SK-N-SH treated with all-trans-retinoic acid at 6 μM for 48 hours (cell line): ENCODE data around the gene PRSS1.
"Not testable (repeated sequence)": the region's sequence is repeated elsewhere in the genome, so short reads cannot be mapped to it uniquely, and the experiment has no call there.

Experiments
- ATAC-seq: fragments of 200-7000 bp; cut with Tn5 transposase; 3 replicates; pipeline ENCODE4 v1.9.1; 2020; ENCODE audit warnings: mild to moderate bottlenecking, moderate library complexity
- BACH2 ChIP-seq: fragments of 250-450 bp; sonication (Bioruptor Pico); IDR thresholded peaks from 2 replicates; pipeline ENCODE4 v1.9.0; 2021; ENCODE audit warnings: mild to moderate bottlenecking, borderline replicate concordance
- CSDC2 ChIP-seq: fragments of 250-450 bp; sonication (Bioruptor Pico); IDR thresholded peaks from 2 replicates; pipeline ENCODE4 v1.5.0; 2020; ENCODE audit warnings: mild to moderate bottlenecking, moderate library complexity
- CSRNP3 ChIP-seq: fragments of 250-450 bp; sonication (Bioruptor Pico); IDR thresholded peaks from 2 replicates; pipeline ENCODE4 v1.5.1; 2021; ENCODE audit warnings: mild to moderate bottlenecking, moderate library complexity
- GLIS3 ChIP-seq: fragments of 250-450 bp; sonication (Bioruptor Pico); IDR thresholded peaks from 2 replicates; pipeline ENCODE4 v1.5.0; 2020; ENCODE audit warnings: mild to moderate bottlenecking, moderate library complexity
- ISL1 ChIP-seq: fragments of 250-450 bp; sonication (Bioruptor Pico); IDR thresholded peaks from 2 replicates; pipeline ENCODE4 v2.1.2; 2022; ENCODE audit warnings: mild to moderate bottlenecking, moderate library complexity
- OSR1 ChIP-seq: fragments of 250-450 bp; sonication (Bioruptor Pico); IDR thresholded peaks from 2 replicates; pipeline ENCODE4 v1.8.0; 2022; ENCODE audit warnings: moderate library complexity, mild to moderate bottlenecking, inconsistent platforms
- POU6F1 ChIP-seq: fragments of 250-450 bp; sonication (Bioruptor Pico); IDR thresholded peaks from 2 replicates; pipeline ENCODE4 v1.8.0; 2021; ENCODE audit warnings: low read depth, mild to moderate bottlenecking, moderate library complexity, borderline replicate concordance
- SNAI2 ChIP-seq: fragments of 250-450 bp; sonication (Bioruptor Pico); IDR thresholded peaks from 2 replicates; pipeline ENCODE4 v1.5.0; 2020; ENCODE audit warnings: mild to moderate bottlenecking, moderate library complexity
- TCF4 ChIP-seq: fragments of 250-450 bp; sonication (Bioruptor Pico); IDR thresholded peaks from 2 replicates; pipeline ENCODE4 v1.8.0; 2021; ENCODE audit warnings: mild to moderate bottlenecking, moderate library complexity, borderline replicate concordance
- TOX ChIP-seq: fragments of 250-450 bp; sonication (Bioruptor Pico); IDR thresholded peaks from 2 replicates; pipeline ENCODE4 v1.8.0; 2021; ENCODE audit warnings: mild to moderate bottlenecking, moderate library complexity, borderline replicate concordance
- TSHZ2 ChIP-seq: fragments of 250-450 bp; sonication (Bioruptor Pico); IDR thresholded peaks from 2 replicates; pipeline ENCODE4 v1.5.0; 2020; ENCODE audit warnings: mild to moderate bottlenecking, moderate library complexity
- ZC3H10 ChIP-seq: fragments of 250-450 bp; sonication (Bioruptor Pico); IDR thresholded peaks from 2 replicates; pipeline ENCODE4 v1.5.1; 2021; ENCODE audit warnings: mild to moderate bottlenecking, moderate library complexity
- ZFP3 ChIP-seq: fragments of 250-450 bp; sonication (Bioruptor Pico); IDR thresholded peaks from 2 replicates; pipeline ENCODE4 v1.5.0; 2020; ENCODE audit warnings: mild to moderate bottlenecking, moderate library complexity
- ZFP30 ChIP-seq: fragments of 450-650 bp; formaldehyde crosslinking; IDR thresholded peaks from 2 replicates; pipeline ENCODE4 v1.5.0; 2022; ENCODE audit warnings: mild to moderate bottlenecking, moderate library complexity
- TF ChIP-seq, protein P1 (sequence below): fragments of 250-450 bp; sonication (Bioruptor Pico); IDR thresholded peaks from 2 replicates; pipeline ENCODE4 v1.5.1; 2020; ENCODE audit warnings: low read depth, mild to moderate bottlenecking, moderate library complexity
- TF ChIP-seq, protein P2 (sequence below): fragments of 250-450 bp; sonication (Bioruptor Pico); IDR thresholded peaks from 2 replicates; pipeline ENCODE4 v1.8.0; 2020; ENCODE audit warnings: mild to moderate bottlenecking, moderate library complexity, borderline replicate concordance

The PRSS1 gene

GRCh38 chr7:142773937-142774744, 24.9 kb downstream of the PRSS1 start:
- TF ChIP-seq TCF4 (CRISPR knock-in tag) (no peak), ZFP30 (CRISPR knock-in tag) (no peak), CSDC2 (CRISPR knock-in tag) (no peak), GLIS3 (CRISPR knock-in tag) (no peak), OSR1 (CRISPR knock-in tag) (no peak), ZFP3 (no peak), ISL1 (CRISPR knock-in tag) (no peak)
- TF ChIP-seq, all 23 proteins: peak for 0
- no peak for ATAC-seq

- ATAC-seq: no peak
Observed at GRCh38 chr7:142774826-142775225, 25.6 kb downstream of the PRSS1 start.

DNA sequence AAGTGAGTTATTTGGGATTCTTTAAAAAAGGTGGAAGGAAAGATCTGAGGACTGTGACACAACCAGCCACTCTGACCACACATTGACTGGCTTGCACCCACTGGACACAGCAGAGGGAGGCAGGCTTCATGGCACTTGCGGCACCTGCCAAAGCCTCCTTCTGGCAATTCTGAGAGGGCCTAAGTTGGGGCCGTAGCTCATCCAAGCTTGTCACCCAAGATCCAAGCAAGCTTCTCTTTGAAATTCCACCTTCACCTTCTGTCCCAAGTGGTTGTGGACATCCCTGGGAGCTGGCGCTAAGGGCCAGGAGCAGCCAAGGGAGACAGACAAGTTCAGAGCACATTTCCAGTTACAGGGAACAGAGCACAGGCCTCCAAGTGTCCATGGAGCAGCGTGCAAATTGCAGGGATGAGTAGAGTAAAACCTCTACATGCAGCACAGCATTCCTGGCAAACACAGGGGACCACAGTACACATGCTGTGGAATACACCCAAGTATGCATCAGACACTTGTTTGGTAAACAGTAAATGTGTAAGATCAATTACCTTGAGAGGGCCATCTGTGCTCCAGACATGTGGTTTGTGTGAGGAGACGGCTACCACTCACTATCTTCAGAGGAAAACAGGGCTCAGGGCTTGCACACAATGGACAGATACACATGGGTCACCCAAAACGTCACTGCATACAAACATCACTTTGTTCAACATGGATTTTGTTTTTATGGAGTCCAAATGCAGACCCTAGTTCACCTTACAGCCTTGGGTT, 26.3 kb downstream of the PRSS1 start:
- ATAC-seq: peak; percentile 8; the same call in 2 of the 3 replicates

More at GRCh38 chr7:142774826-142775225, 25.6 kb downstream of the PRSS1 start:
- TF ChIP-seq ZC3H10 (CRISPR knock-in tag) (no peak), OSR1 (CRISPR knock-in tag) (no peak), BACH2 (CRISPR knock-in tag) (no peak), CSRNP3 (CRISPR knock-in tag) (no peak), TSHZ2 (CRISPR knock-in tag) (no peak)
- TF ChIP-seq, protein P1, sequence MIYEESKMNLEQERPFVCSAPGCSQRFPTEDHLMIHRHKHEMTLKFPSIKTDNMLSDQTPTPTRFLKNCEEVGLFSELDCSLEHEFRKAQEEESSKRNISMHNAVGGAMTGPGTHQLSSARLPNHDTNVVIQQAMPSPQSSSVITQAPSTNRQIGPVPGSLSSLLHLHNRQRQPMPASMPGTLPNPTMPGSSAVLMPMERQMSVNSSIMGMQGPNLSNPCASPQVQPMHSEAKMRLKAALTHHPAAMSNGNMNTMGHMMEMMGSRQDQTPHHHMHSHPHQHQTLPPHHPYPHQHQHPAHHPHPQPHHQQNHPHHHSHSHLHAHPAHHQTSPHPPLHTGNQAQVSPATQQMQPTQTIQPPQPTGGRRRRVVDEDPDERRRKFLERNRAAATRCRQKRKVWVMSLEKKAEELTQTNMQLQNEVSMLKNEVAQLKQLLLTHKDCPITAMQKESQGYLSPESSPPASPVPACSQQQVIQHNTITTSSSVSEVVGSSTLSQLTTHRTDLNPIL (CRISPR knock-in tag): no peak
- TF ChIP-seq, protein P2, sequence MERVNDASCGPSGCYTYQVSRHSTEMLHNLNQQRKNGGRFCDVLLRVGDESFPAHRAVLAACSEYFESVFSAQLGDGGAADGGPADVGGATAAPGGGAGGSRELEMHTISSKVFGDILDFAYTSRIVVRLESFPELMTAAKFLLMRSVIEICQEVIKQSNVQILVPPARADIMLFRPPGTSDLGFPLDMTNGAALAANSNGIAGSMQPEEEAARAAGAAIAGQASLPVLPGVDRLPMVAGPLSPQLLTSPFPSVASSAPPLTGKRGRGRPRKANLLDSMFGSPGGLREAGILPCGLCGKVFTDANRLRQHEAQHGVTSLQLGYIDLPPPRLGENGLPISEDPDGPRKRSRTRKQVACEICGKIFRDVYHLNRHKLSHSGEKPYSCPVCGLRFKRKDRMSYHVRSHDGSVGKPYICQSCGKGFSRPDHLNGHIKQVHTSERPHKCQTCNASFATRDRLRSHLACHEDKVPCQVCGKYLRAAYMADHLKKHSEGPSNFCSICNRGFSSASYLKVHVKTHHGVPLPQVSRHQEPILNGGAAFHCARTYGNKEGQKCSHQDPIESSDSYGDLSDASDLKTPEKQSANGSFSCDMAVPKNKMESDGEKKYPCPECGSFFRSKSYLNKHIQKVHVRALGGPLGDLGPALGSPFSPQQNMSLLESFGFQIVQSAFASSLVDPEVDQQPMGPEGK (CRISPR knock-in tag): no peak

DNA sequence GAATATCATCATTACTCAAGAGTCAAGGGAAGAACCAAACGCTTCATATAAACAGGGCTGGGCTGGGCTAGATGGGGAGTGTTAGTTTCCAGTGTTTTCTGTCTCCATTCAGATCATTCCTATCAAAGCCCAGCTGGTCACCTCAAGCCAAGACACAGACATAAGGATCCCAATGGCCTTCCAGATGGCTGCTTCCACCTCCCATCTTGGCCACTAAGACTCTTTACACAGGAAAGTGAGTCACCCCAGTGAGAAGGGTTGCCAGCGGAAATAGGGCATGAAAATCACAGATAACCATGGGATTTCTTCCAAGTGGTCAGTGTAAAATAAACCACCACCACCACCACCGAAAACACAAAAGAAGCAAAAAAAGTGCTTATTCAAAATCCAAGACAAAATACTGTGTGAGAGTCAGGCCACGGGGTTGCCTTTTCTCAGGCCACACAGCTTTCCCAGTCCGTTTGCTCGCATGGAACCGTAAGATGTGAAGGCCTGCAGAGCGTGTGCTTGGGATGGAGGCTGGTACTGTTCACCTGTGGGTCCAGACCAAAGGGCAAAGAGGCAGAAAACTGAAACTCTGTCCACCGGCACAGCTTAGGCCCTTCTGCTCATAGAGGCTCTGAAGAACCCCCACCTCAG, 27.1 kb downstream of the PRSS1 start:
- ATAC-seq: peak; percentile 40
- no peak for TF ChIP-seq POU6F1 (CRISPR knock-in tag)
- no peak for TF ChIP-seq TOX
- TF ChIP-seq, protein P2 (CRISPR knock-in tag): no peak
- no peak for TF ChIP-seq SNAI2 (CRISPR knock-in tag)

- not testable (repeated sequence) for ATAC-seq
Observed at GRCh38 chr7:142776845-142777225, 27.6 kb downstream of the PRSS1 start.
